ENCODE results near the gene FAM229A. TPM values are rescaled to one million over a fixed set of nuclear protein-coding genes. Genes with fewer than 3 reads are reported as not detected.

The FAM229A gene
- total RNA-seq, 2 donors from 2014 or later = 5.6 to 8.0 TPM

- Histone ChIP-seq H3K4me3 (peak within 1 kb of the TSS; percentile 86), H3K4me1 (peaks cover 7% of the 10 kb centered on the region), H3K27ac (peak within 1 kb of the TSS; percentile 84), H3K36me3 (peaks cover 6% of the 10 kb centered on the region), H3K27me3 (no peaks in the 10 kb centered on the region), H3K9ac (ENCODE audit: low read depth in 2 of 2, low read length in 2 of 2) (peak within 1 kb of the TSS; percentile 77 to 95), H3K9me3 (no peaks in the 10 kb centered on the region)
- DNase-seq = peak; percentile 99
- TF ChIP-seq, protein P1, sequence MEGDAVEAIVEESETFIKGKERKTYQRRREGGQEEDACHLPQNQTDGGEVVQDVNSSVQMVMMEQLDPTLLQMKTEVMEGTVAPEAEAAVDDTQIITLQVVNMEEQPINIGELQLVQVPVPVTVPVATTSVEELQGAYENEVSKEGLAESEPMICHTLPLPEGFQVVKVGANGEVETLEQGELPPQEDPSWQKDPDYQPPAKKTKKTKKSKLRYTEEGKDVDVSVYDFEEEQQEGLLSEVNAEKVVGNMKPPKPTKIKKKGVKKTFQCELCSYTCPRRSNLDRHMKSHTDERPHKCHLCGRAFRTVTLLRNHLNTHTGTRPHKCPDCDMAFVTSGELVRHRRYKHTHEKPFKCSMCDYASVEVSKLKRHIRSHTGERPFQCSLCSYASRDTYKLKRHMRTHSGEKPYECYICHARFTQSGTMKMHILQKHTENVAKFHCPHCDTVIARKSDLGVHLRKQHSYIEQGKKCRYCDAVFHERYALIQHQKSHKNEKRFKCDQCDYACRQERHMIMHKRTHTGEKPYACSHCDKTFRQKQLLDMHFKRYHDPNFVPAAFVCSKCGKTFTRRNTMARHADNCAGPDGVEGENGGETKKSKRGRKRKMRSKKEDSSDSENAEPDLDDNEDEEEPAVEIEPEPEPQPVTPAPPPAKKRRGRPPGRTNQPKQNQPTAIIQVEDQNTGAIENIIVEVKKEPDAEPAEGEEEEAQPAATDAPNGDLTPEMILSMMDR (IDR thresholded peaks at IDR 0.05) = no peak
- intact Hi-C loops (cut with DNase I) = no loop called here
These were observed 32.0 kb upstream of the FAM229A start, which contains the start of gene BSDC1 for GRCh38 chr1:32394141-32394889. BSDC1 (minus strand) TSS chr1:32394441; CDS start chr1:32394414, 27 bp downstream.

GRCh38 chr1:32393832-32394140, 31.5 kb upstream of the FAM229A start:
- H3K27ac ChIP-seq = peak overlapping the region; percentile 84
- intact Hi-C loops (cut with DNase I) = no loop called here
- peaks cover 6% of the 10 kb centered on the region for H3K36me3 ChIP-seq
- peak overlapping the region; percentile 75 to 95 for H3K9ac ChIP-seq (ENCODE audit: low read depth in 2 of 2, low read length in 2 of 2)
- H3K4me3 ChIP-seq = peak overlapping the region; percentile 86
- H3K4me1 ChIP-seq = peaks cover 7% of the 10 kb centered on the region
- no peaks in the 10 kb centered on the region for H3K27me3 ChIP-seq
- no peaks in the 10 kb centered on the region for H3K9me3 ChIP-seq
- DNase-seq = peak; percentile 72
- TF ChIP-seq, protein P1 (IDR thresholded peaks at IDR 0.05) = no peak

DNA sequence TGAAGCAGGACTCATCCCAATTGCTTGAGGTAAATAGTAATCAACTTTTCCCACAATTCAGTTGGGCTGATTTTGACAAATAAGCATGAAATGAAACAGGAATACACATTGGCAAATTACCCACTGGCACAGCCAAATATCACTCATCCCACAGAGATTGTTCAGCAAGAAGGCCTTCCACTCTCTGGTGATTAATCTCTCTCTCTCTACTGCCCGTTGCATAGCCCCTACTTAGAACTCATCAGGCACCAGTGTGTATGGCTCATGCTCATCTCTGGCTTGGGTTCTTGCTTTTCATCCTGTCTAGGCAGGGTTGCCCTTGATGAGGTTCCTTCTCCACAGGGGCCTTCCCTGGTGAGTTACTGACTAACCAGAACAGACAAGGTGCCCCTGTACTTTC, 30.9 kb upstream of the FAM229A start:
- H3K27me3 ChIP-seq = no peaks in the 10 kb centered on the region
- H3K9me3 ChIP-seq = no peaks in the 10 kb centered on the region
- H3K4me3 ChIP-seq = no peak overlapping the region
- peaks cover 7% of the 10 kb centered on the region for H3K4me1 ChIP-seq
- peaks cover 6% of the 10 kb centered on the region for H3K36me3 ChIP-seq
- TF ChIP-seq, protein P1 (IDR thresholded peaks at IDR 0.05) = no peak
- intact Hi-C loops (cut with DNase I) = no loop called here
- H3K9ac ChIP-seq (ENCODE audit: low read depth in 2 of 2, low read length in 2 of 2) = peak overlapping the region in 1 of 2 donors; percentile 95
- no peak for DNase-seq
- no peak overlapping the region for H3K27ac ChIP-seq

DNA sequence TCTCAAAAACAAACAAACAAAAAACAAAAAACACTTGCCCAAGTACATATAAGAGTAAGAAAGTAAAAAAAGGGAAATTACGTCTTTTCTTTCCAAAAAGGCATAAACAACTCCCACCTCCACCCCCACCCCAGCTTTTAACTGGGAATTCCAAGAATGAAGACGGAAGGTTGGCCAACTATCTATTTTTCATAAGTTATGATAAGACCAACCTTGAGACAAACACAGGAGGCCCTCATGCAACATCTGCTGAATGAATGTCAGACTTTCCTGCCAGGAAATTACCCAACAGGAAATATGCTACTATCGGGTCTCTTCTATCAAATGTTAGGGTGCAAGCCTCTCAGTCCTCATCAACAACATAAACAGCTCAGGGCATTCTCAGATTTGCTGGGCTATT, 30.0 kb upstream of the FAM229A start:
- intact Hi-C loops (cut with DNase I) = no loop called here
- no peaks in the 10 kb centered on the region for H3K9me3 ChIP-seq
- H3K27ac ChIP-seq = no peak overlapping the region
- no peak for DNase-seq
- TF ChIP-seq, protein P1 (IDR thresholded peaks at IDR 0.05) = no peak
- H3K9ac ChIP-seq (ENCODE audit: low read depth in 2 of 2, low read length in 2 of 2) = no peak overlapping the region
- H3K4me3 ChIP-seq = no peak overlapping the region
- peaks cover 6% of the 10 kb centered on the region for H3K36me3 ChIP-seq
- H3K4me1 ChIP-seq = peaks cover 7% of the 10 kb centered on the region
- no peaks in the 10 kb centered on the region for H3K27me3 ChIP-seq

DNA sequence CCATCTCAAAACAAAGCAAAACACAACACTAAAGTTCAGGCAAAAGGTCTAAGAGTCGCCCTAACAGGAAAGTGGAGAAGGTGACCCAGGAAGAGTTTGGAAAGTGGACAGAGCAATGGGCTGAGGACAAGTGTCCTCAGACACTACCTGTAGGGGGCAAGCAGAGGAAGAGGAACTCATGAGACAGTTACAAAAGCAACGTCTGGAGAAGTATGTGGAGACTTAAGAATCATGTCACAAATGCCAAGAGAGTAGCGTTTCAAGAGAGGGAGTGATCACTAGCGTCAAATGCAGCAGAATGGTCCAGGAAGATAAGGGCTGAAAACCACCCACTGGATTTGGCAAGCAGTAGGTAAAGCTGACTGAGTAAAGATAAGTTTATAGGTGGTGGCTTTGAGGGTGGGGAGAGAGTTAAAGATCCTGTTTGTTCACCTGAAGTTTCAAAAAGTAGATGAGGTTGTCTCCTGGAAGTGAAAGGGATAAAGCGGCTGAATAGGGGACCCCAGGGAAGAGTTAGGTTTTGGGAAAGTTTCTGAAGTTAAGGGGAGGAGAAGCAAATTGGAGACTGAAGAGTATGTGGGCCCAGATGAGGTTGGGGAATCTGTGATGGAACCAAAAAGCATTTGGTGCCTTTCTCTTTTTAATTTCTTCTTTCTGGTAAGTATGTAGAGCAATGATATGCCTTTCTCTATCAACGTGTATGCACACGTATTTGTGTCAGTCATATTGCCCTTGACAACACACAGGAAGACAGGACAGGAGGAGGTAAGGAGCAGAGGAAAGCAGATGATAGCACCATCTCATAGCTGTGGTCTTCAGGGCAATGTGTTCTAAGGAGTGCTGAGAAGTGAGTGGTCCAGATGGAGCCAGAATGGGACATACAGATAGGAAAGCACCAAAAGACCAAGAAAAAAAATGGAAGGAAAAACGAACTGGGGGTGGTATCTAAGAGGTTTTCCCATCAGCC, 28.9 kb upstream of the FAM229A start:
- Histone ChIP-seq H3K4me1 (peaks cover 7% of the 10 kb centered on the region), H3K36me3 (peaks cover 6% of the 10 kb centered on the region)

More for the DNA sequence above, 28.9 kb upstream of the FAM229A start:
- TF ChIP-seq, protein P1 (IDR thresholded peaks at IDR 0.05) = no peak
- intact Hi-C loops (cut with DNase I) = no loop called here
- Histone ChIP-seq H3K4me3 (no peak overlapping the region), H3K9me3 (no peaks in the 10 kb centered on the region), H3K27me3 (no peaks in the 10 kb centered on the region), H3K9ac (ENCODE audit: low read depth in 2 of 2, low read length in 2 of 2) (no peak overlapping the region), H3K27ac (no peak overlapping the region)
- no peak for DNase-seq
